HepG2 (cell line): ENCODE measurements around the gene HINT2. TPM values are rescaled to one million over a fixed set of nuclear protein-coding genes. Genes with fewer than 3 reads are reported as not detected.

Source experiments
- ATAC-seq: fragments of 200-7000 bp; cut with Tn5 transposase; 3 replicates; pipeline ENCODE4 v1.9.1; 2020; ENCODE audit warnings: mild to moderate bottlenecking, moderate library complexity
- BruUV-seq: library from RNA; stranded (reverse); fragments of 400-500 nt; replicated peaks from 2 replicates; lab custom pipeline; 2021; lab: Mats Ljungman, UMichigan
- CTCF ChIA-PET: fragments of 300-600 bp; formaldehyde crosslinking; extraction: SDS; loops from one replicate; lab custom pipeline; 2021; ENCODE audit warnings: low total read pairs, inconsistent platforms, low intra/inter-chr PET ratio; lab: Yijun Ruan, JAX
- POLR2A ChIA-PET: fragments of 350-600 bp; sonication (Branson Sonifier 250); formaldehyde crosslinking; loops from one replicate; lab custom pipeline; 2020; ENCODE audit warnings: antibody characterized with exemption, inconsistent platforms; lab: Yijun Ruan, JAX
- DNase-seq: peaks from one replicate; pipeline ENCODE4 v3.0.0-alpha.2; 2015; ENCODE audit warnings: low spot score
- FAIRE-seq: peaks from 3 replicates; lab custom pipeline; 2011; peaks lifted over from hg19 to GRCh38; lab: Jason Lieb, UNC
- H2AFZ ChIP-seq: one replicate; pipeline ENCODE4 v1.6.1; 2011; ENCODE audit warnings: low read length, inconsistent platforms
- H3K27ac ChIP-seq: fragments of 300-600 bp; 3 replicates; pipeline ENCODE4 v1.8.0; 2011; ENCODE audit warnings: mixed run types, mild to moderate bottlenecking, mixed read lengths, low read length, inconsistent platforms; ENCODE audit not compliant: insufficient read depth; ENCODE audit errors: extremely low read length
- H3K27me3 ChIP-seq, 2 experiments: fragments of 200-600 bp in 1 of 2; 2 replicates in 1 of 2; 3 replicates in 1 of 2; pipeline versions ENCODE4 v1.6.0 to v1.8.0; 2011; ENCODE audit warnings: low read length in 2 of 2, mild to moderate bottlenecking in 2 of 2, moderate library complexity in 2 of 2, inconsistent platforms in 1 of 2; ENCODE audit not compliant: insufficient read depth in 2 of 2, control insufficient read depth in 1 of 2
- H3K36me3 ChIP-seq, 2 experiments: fragments of 200-600 bp in 1 of 2; replicated peaks in 1 of 2; 2 replicates in 1 of 2; 3 replicates in 1 of 2; pipeline versions ENCODE4 v1.5.1 to v1.8.0; 2011; ENCODE audit warnings: low read length in 2 of 2, inconsistent platforms in 1 of 2; ENCODE audit not compliant: insufficient read depth in 2 of 2, control insufficient read depth in 1 of 2
- H3K4me1 ChIP-seq: 2 replicates; pipeline ENCODE4 v1.5.1; 2012; ENCODE audit warnings: low read length, inconsistent platforms; ENCODE audit not compliant: insufficient read depth
- H3K4me2 ChIP-seq: 2 replicates; pipeline ENCODE4 v1.6.0; 2011; ENCODE audit warnings: low read depth, low read length, inconsistent platforms
- H3K4me3 ChIP-seq, 3 experiments: fragments of 200-600 bp in 1 of 3; sonication (generic), shearing (Covaris generic) in 1 of 3; replicated peaks in 1 of 3; 2 replicates each; pipeline ENCODE4 v1.5.1; 2011 to 2016; ENCODE audit warnings: low read length in 3 of 3, inconsistent platforms in 2 of 3, low read depth in 2 of 3, mild to moderate bottlenecking in 2 of 3, control low read depth in 1 of 3, mixed read lengths in 1 of 3; ENCODE audit not compliant: insufficient read depth in 1 of 3
- H3K79me2 ChIP-seq: one replicate; pipeline ENCODE4 v1.6.1; 2011; ENCODE audit warnings: low read length, inconsistent platforms; ENCODE audit not compliant: insufficient read depth
- H3K9ac ChIP-seq: 2 replicates; pipeline ENCODE4 v1.6.0; 2011; ENCODE audit warnings: mild to moderate bottlenecking, low read depth, low read length, inconsistent platforms; ENCODE audit not compliant: insufficient read depth
- H3K9me3 ChIP-seq: 2 replicates; pipeline ENCODE4 v1.5.1; 2012; ENCODE audit warnings: mild to moderate bottlenecking, low read length
- H4K20me1 ChIP-seq: 2 replicates; pipeline ENCODE4 v1.6.0; 2011; ENCODE audit warnings: inconsistent platforms, mild to moderate bottlenecking, low read length, moderate library complexity; ENCODE audit not compliant: insufficient read depth
- ARID3A ChIP-seq: IDR thresholded peaks from 2 replicates; pipeline ENCODE4 v1.6.1; 2012; ENCODE audit warnings: low read depth, low read length, improper control_type of control experiment
- ATF4 ChIP-seq, 2 experiments: fragments of 450-650 bp in 1 of 2; sonication (generic) in 1 of 2; formaldehyde crosslinking; IDR thresholded peaks; 2 replicates each; pipeline versions ENCODE4 v1.5.0 to v1.8.0; 2020 to 2022; ENCODE audit warnings: mild to moderate bottlenecking in 1 of 2, missing genetic modification reagents in 1 of 2
- CEBPG ChIP-seq: IDR thresholded peaks from 2 replicates; pipeline ENCODE4 v1.6.1; 2016
- FOXO1 ChIP-seq: sonication (generic); formaldehyde crosslinking; IDR thresholded peaks from 2 replicates; pipeline ENCODE4 v1.4.0; 2020; ENCODE audit warnings: missing genetic modification reagents
- HNF4A ChIP-seq: sonication (generic); formaldehyde crosslinking; IDR thresholded peaks from 2 replicates; pipeline ENCODE4 v1.4.0; 2020; ENCODE audit warnings: missing genetic modification reagents
- MXD4 ChIP-seq: IDR thresholded peaks from 2 replicates; pipeline ENCODE4 v1.6.1; 2016; ENCODE audit warnings: mild to moderate bottlenecking, missing biosample characterization, missing genetic modification reagents
- MXI1 ChIP-seq: IDR thresholded peaks from 3 replicates; pipeline ENCODE4 v1.6.1; 2012; ENCODE audit warnings: low read depth, low read length, inconsistent platforms, borderline replicate concordance
- ONECUT2 ChIP-seq: sonication (generic); formaldehyde crosslinking; IDR thresholded peaks from 2 replicates; pipeline ENCODE4 v1.4.0; 2020; ENCODE audit warnings: missing genetic modification reagents
- TBX3 ChIP-seq: fragments of 450-650 bp; IDR thresholded peaks from 2 replicates; pipeline ENCODE4 v1.6.1; 2017; ENCODE audit warnings: antibody characterized with exemption, mild to moderate bottlenecking, inconsistent platforms, borderline replicate concordance
- ZNF569 ChIP-seq: sonication (generic); formaldehyde crosslinking; IDR thresholded peaks from 2 replicates; pipeline ENCODE4 v1.5.0; 2020; ENCODE audit warnings: mild to moderate bottlenecking, missing genetic modification reagents, moderate library complexity, borderline replicate concordance
- ZNF572 ChIP-seq: sonication (generic); formaldehyde crosslinking; IDR thresholded peaks from 2 replicates; pipeline ENCODE4 v1.5.1; 2020; ENCODE audit warnings: mild to moderate bottlenecking, missing genetic modification reagents
- ZNF737 ChIP-seq: sonication (generic); formaldehyde crosslinking; IDR thresholded peaks from 2 replicates; pipeline ENCODE4 v1.5.0; 2020; ENCODE audit warnings: missing genetic modification reagents, mild to moderate bottlenecking, borderline replicate concordance
- ZNF878 ChIP-seq: sonication (generic); formaldehyde crosslinking; IDR thresholded peaks from 2 replicates; pipeline ENCODE4 v1.8.1; 2023; ENCODE audit warnings: mild to moderate bottlenecking, missing genetic modification reagents, moderate library complexity
- WGBS: methylation state at CpG from one replicate; pipeline ENCODE4 v1.1.6; 2017; ENCODE audit warnings: low lambda C conversion rate; 5-methylcytosine and 5-hydroxymethylcytosine counted together
- in situ Hi-C: cut with HindIII; loops from 2 replicates; pipeline ENCODE4 v1.10.0; 2017; ENCODE audit warnings: low pct_unique_long_range_greater_than_20kb; ENCODE audit not compliant: extremely low pct_ligation_motif_present
- intact Hi-C: fragments of 100-400 bp; cut with micrococcal nuclease; formaldehyde crosslinking; loops from one replicate; pipeline ENCODE4 v1.10.0; 2022; ENCODE audit not compliant: unreplicated experiment
- polyA plus RNA-seq, 8 experiments: library from polyadenylated mRNA; depleted of rRNA in 3 of 8; stranded (reverse) in 7 of 8; unstranded in 1 of 8; fragments of >200 nt; fragmentation: Illumina TruSeq in 4 of 8; extraction: Trizol in 4 of 8; gene quantifications; 2 replicates each; pipeline versions ENCODE4 v1.2.1 to v1.2.3, GENCODE V29; 2011 to 2016; ENCODE audit warnings: low read depth in 4 of 8, missing spikeins in 1 of 8, mixed read lengths in 1 of 8; ENCODE audit not compliant: insufficient read depth in 1 of 8
- total RNA-seq, 5 experiments: library from RNA; depleted of rRNA; stranded (reverse); fragments of >200 nt; fragmentation: Illumina TruSeq; extraction: Trizol; gene quantifications; 2 replicates each; pipeline ENCODE4 v1.2.3, GENCODE V29; 2016; ENCODE audit warnings: low read depth in 1 of 5
- TF ChIP-seq, protein P1 (sequence below): sonication (generic); formaldehyde crosslinking; conservative IDR thresholded peaks from 2 replicates; pipeline ENCODE4 v1.4.0; 2020; ENCODE audit warnings: missing genetic modification reagents

The HINT2 gene
- total and polyA plus RNA-seq, 2 of the 13 experiments (the other 11 are each of a cell fraction or from before 2014, with no cell fraction given) = 37.9 to 56.2 TPM

GRCh38 chr9:35774907-35775635 is 39.8 kb downstream of the HINT2 start:
- CTCF ChIA-PET = no interaction called here
- intact Hi-C loops = no loop called here

DNA sequence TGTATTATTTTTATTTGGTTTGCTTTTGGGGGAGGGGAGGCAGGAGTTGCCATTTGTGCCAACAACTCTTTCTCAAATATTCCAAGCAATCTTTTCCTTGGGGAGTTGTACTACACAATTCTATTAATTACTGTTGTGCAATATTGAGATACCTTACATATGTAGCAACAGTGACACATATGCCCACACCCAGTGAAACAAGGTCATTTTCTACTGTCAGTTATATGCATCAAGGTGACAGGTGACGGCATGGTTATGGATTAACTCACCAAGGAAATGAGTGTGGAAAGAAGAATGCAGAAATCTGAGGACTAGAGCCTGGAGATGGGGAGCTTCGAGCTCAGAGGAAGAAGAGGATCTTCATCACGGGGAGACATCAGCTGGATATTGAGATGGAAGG is 42.9 kb downstream of the HINT2 start:
- peak; percentile 66; the same call in 2 of the 3 replicates for ATAC-seq
- no TSS peak for BruUV-seq
- ChIA-PET CTCF (no interaction called here), POLR2A (interaction anchor here (0.7 to 2.3 kb wide), 5 partner anchors 13 to 42 kb away, joined by 3 to 7 read pairs (median 3); partner anchors contain the start of genes CREB3, GBA2, HINT2 and RGP1)
- Histone ChIP-seq H3K4me2 (peak overlapping the region; percentile 32; the same call in 1 of the 2 replicates), H3K9ac (no peak overlapping the region), H3K4me3 (no peak overlapping the region), H3K36me3 (no peaks in the 10 kb centered on the region), H3K9me3 (no peaks in the 10 kb centered on the region), H2AFZ (no peak overlapping the region), H3K27ac (peak overlapping the region; percentile 21), H3K27me3 (no peaks in the 10 kb centered on the region), H4K20me1 (no peaks in the 10 kb centered on the region), H3K79me2 (peaks cover 7% of the 10 kb centered on the region), H3K4me1 (peaks cover 50% of the 10 kb centered on the region)
- intact Hi-C loops = no loop called here
- no peak for FAIRE-seq
- WGBS = 67% methylated on average over 3 of the region's 3 CpGs
- in situ Hi-C loops = no loop called here
- DNase-seq = peak; percentile 59
- TF ChIP-seq ONECUT2 (CRISPR knock-in tag) (no peak), MXD4 (CRISPR knock-in tag) (no peak; the same call in 1 of the 2 replicates), ZNF737 (CRISPR knock-in tag) (no peak), ARID3A (peak; percentile 77), ZNF569 (CRISPR knock-in tag) (no peak), MXI1 (peak; percentile 88; the same call in 1 of the 3 replicates), ZNF572 (CRISPR knock-in tag) (no peak), CEBPG (CRISPR knock-in tag) (peak; percentile 80), ATF4 (CRISPR knock-in tag; IDR thresholded peaks at IDR 0.05) (peak in 1 of 2 experiments; percentile 37; a peak in 1 of 4 replicates), FOXO1 (CRISPR knock-in tag) (no peak), TBX3 (0 out of 2 replicates have a peak, but pooled peaks have one; percentile 50)
- TF ChIP-seq, protein P1, sequence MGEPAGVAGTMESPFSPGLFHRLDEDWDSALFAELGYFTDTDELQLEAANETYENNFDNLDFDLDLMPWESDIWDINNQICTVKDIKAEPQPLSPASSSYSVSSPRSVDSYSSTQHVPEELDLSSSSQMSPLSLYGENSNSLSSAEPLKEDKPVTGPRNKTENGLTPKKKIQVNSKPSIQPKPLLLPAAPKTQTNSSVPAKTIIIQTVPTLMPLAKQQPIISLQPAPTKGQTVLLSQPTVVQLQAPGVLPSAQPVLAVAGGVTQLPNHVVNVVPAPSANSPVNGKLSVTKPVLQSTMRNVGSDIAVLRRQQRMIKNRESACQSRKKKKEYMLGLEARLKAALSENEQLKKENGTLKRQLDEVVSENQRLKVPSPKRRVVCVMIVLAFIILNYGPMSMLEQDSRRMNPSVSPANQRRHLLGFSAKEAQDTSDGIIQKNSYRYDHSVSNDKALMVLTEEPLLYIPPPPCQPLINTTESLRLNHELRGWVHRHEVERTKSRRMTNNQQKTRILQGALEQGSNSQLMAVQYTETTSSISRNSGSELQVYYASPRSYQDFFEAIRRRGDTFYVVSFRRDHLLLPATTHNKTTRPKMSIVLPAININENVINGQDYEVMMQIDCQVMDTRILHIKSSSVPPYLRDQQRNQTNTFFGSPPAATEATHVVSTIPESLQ (CRISPR knock-in tag) = no peak

More at GRCh38 chr9:35774907-35775635, 39.8 kb downstream of the HINT2 start:
- POLR2A ChIA-PET = interaction anchor here (0.7 to 1.2 kb wide), 2 partner anchors 29 to 39 kb away, joined by 3 to 5 read pairs; no protein-coding TSS in a partner anchor
- Histone ChIP-seq H3K4me2 (peak overlapping the region; percentile 29), H3K4me1 (peaks cover 47% of the 10 kb centered on the region), H3K36me3 (no peaks in the 10 kb centered on the region), H4K20me1 (no peaks in the 10 kb centered on the region), H3K4me3 (no peak overlapping the region), H3K27me3 (no peaks in the 10 kb centered on the region), H3K9me3 (no peaks in the 10 kb centered on the region), H3K9ac (no peak overlapping the region)
- FAIRE-seq = no peak
- DNase-seq = no peak
- ATAC-seq = peak; percentile 53
- no TSS peak for BruUV-seq
- TF ChIP-seq HNF4A (CRISPR knock-in tag) = peak; percentile 54
- TF ChIP-seq ZNF878 (CRISPR knock-in tag) = no peak
- TF ChIP-seq, all 625 proteins: peak for 1
- in situ Hi-C loops = no loop called here
- peak overlapping the region; percentile 38 for H3K27ac ChIP-seq
- H3K79me2 ChIP-seq = peaks cover 4% of the 10 kb centered on the region
- WGBS = 76% methylated on average over 7 of the region's 7 CpGs
- H2AFZ ChIP-seq = no peak overlapping the region
